BLaER1 (cell line): ENCODE measurements around the gene SH3BGR.

ENCODE experiments used
- H3K27ac ChIP-seq: shearing (Covaris generic); formaldehyde crosslinking; 2 replicates; pipeline ENCODE4 v1.8.1; 2022
- H3K27me3 ChIP-seq: shearing (Covaris generic); formaldehyde crosslinking; 2 replicates; pipeline ENCODE4 v1.8.1; 2022
- H3K36me3 ChIP-seq: shearing (Covaris generic); formaldehyde crosslinking; 2 replicates; pipeline ENCODE4 v1.8.1; 2022
- H3K4me1 ChIP-seq: shearing (Covaris generic); formaldehyde crosslinking; 2 replicates; pipeline ENCODE4 v1.8.1; 2022
- H3K4me2 ChIP-seq: shearing (Covaris generic); formaldehyde crosslinking; 2 replicates; pipeline ENCODE4 v1.8.1; 2022
- H3K4me3 ChIP-seq: shearing (Covaris generic); formaldehyde crosslinking; 2 replicates; pipeline ENCODE4 v1.8.1; 2022
- H3K9ac ChIP-seq: shearing (Covaris generic); formaldehyde crosslinking; 2 replicates; pipeline ENCODE4 v1.8.1; 2022
- H3K9me3 ChIP-seq: shearing (Covaris generic); formaldehyde crosslinking; 2 replicates; pipeline ENCODE4 v1.8.1; 2022
- H4K20me1 ChIP-seq: shearing (Covaris generic); formaldehyde crosslinking; 2 replicates; pipeline ENCODE4 v1.8.1; 2022
- Cebpa-rat ChIP-seq: shearing (Covaris generic); IDR thresholded peaks from 2 replicates; pipeline ENCODE4 v1.8.1; 2022

SH3BGR gene

DNA sequence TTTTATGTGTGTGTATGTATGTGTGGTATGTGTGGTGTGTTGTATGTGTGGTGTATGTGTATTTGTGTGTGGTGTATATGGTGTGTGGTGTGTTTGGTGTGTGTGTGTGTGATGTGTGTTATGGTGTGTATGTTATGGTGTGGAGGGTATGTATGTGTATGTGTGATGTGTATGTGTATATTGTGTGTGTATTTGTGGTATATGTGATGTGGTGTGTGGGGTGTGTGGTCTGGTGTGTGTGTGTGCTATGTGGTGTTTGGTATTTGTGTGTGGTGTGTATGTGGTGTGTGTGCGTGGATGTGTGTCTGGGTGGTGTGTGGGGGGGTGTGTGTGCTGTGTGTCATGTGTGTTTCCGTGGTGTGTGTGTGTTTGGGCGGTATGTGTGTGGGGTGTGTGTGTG, 59.3 kb downstream of the SH3BGR start:
- TF ChIP-seq Cebpa-rat: no peak
- Histone ChIP-seq H3K27me3 (no peaks in the 10 kb centered on the region), H3K9ac (no peak overlapping the region), H3K27ac (no peak overlapping the region), H4K20me1 (no peaks in the 10 kb centered on the region), H3K36me3 (no peaks in the 10 kb centered on the region), H3K4me3 (no peak overlapping the region), H3K9me3 (no peaks in the 10 kb centered on the region), H3K4me2 (no peak overlapping the region), H3K4me1 (no peaks in the 10 kb centered on the region)

- Histone ChIP-seq H4K20me1 (no peaks in the 10 kb centered on the region), H3K36me3 (no peaks in the 10 kb centered on the region), H3K27ac (no peak overlapping the region), H3K4me1 (no peaks in the 10 kb centered on the region), H3K9ac (no peak overlapping the region), H3K27me3 (no peaks in the 10 kb centered on the region), H3K9me3 (no peaks in the 10 kb centered on the region), H3K4me3 (no peak overlapping the region), H3K4me2 (no peak overlapping the region)
- TF ChIP-seq Cebpa-rat: no peak
These were observed 62.0 kb downstream of the SH3BGR start for GRCh38 chr21:39513735-39514134.

GRCh38 chr21:39515684-39516472, 64.1 kb downstream of the SH3BGR start:
- H3K4me1 ChIP-seq: 0 out of 2 replicates have a peak, but pooled peaks cover 5% of the 10 kb centered on the region
- no peak for TF ChIP-seq Cebpa-rat
- H3K27me3 ChIP-seq: no peaks in the 10 kb centered on the region
- no peak overlapping the region for H3K4me2 ChIP-seq
- no peaks in the 10 kb centered on the region for H3K36me3 ChIP-seq
- no peak overlapping the region for H3K27ac ChIP-seq
- H3K9ac ChIP-seq: no peak overlapping the region
- no peaks in the 10 kb centered on the region for H3K9me3 ChIP-seq
- H3K4me3 ChIP-seq: no peak overlapping the region
- H4K20me1 ChIP-seq: no peaks in the 10 kb centered on the region

GRCh38 chr21:39518055-39518846, 66.5 kb downstream of the SH3BGR start:
- Histone ChIP-seq H3K4me3 (no peak overlapping the region), H3K4me2 (no peak overlapping the region), H3K36me3 (no peaks in the 10 kb centered on the region), H4K20me1 (no peaks in the 10 kb centered on the region), H3K27me3 (no peaks in the 10 kb centered on the region), H3K9ac (no peak overlapping the region), H3K4me1 (0 out of 2 replicates have a peak, but pooled peaks cover 5% of the 10 kb centered on the region), H3K27ac (no peak overlapping the region), H3K9me3 (no peaks in the 10 kb centered on the region)
- no peak for TF ChIP-seq Cebpa-rat

- Histone ChIP-seq H3K4me3 (no peak overlapping the region), H3K36me3 (no peaks in the 10 kb centered on the region), H3K9ac (no peak overlapping the region), H3K4me1 (0 out of 2 replicates have a peak, but pooled peaks cover 5% of the 10 kb centered on the region), H3K27ac (no peak overlapping the region), H3K9me3 (no peaks in the 10 kb centered on the region), H4K20me1 (no peaks in the 10 kb centered on the region), H3K27me3 (no peaks in the 10 kb centered on the region), H3K4me2 (no peak overlapping the region)
- TF ChIP-seq Cebpa-rat: no peak
These were observed 67.1 kb downstream of the SH3BGR start for GRCh38 chr21:39518847-39519210.

DNA sequence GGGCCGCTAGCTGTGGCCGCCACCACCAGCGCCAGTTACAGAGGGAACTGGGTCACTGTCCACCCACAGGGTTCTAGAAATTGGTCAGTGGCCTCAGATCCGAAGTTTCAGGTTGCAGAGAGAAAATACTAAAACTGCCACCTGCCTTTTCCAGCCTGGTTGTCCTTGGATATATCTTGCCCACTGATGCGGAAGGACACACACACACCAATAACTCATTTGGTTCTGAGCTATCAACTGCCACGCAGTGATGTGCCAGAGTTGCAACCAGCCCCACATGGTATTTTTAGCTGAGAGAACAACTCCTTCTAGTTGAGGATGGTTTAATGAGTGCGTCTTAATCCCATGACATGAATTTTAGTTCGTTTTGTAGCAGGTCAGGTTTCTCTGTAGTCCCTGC, 68.1 kb downstream of the SH3BGR start:
- Histone ChIP-seq H3K9me3 (no peaks in the 10 kb centered on the region), H3K4me2 (no peak overlapping the region), H4K20me1 (no peaks in the 10 kb centered on the region), H3K4me3 (no peak overlapping the region), H3K4me1 (0 out of 2 replicates have a peak, but pooled peaks cover 5% of the 10 kb centered on the region), H3K9ac (no peak overlapping the region), H3K36me3 (no peaks in the 10 kb centered on the region), H3K27me3 (no peaks in the 10 kb centered on the region), H3K27ac (no peak overlapping the region)
- no peak for TF ChIP-seq Cebpa-rat

GRCh38 chr21:39523399-39523798, 71.6 kb downstream of the SH3BGR start:
- Histone ChIP-seq H3K9me3 (no peaks in the 10 kb centered on the region), H3K4me3 (no peak overlapping the region), H3K4me1 (peaks cover 19% of the 10 kb centered on the region), H3K27me3 (no peaks in the 10 kb centered on the region), H3K4me2 (no peak overlapping the region), H4K20me1 (no peaks in the 10 kb centered on the region), H3K27ac (no peak overlapping the region), H3K9ac (no peak overlapping the region), H3K36me3 (no peaks in the 10 kb centered on the region)
- no peak for TF ChIP-seq Cebpa-rat

GRCh38 chr21:39523915-39524314, 72.1 kb downstream of the SH3BGR start:
- Histone ChIP-seq H3K27me3 (no peaks in the 10 kb centered on the region), H3K4me2 (no peak overlapping the region), H4K20me1 (no peaks in the 10 kb centered on the region), H3K36me3 (no peaks in the 10 kb centered on the region), H3K9ac (no peak overlapping the region), H3K4me1 (peaks cover 21% of the 10 kb centered on the region), H3K9me3 (no peaks in the 10 kb centered on the region), H3K27ac (no peak overlapping the region), H3K4me3 (no peak overlapping the region)
- no peak for TF ChIP-seq Cebpa-rat

DNA sequence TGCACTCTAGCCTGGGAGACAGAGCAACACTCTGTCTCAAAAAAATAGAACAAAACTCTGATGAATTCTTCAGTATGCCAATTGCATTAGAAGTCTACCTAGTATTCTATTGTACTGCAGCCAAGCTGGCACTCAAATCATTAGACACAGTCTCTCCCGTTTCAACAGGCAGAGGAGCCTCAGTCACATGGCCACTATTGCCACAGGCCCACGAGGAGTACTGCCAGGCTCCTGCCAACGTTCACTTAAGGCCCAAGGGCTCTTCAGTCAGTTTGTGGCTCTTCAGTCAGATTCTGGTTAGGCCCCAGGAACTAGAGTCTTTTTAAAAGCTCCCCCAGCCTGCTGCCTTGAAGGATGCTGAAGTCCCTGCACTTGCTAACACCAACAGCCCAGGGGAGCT, 73.4 kb downstream of the SH3BGR start:
- Histone ChIP-seq H3K27ac (no peak overlapping the region), H3K9me3 (no peaks in the 10 kb centered on the region), H3K9ac (no peak overlapping the region), H3K27me3 (no peaks in the 10 kb centered on the region), H3K4me3 (no peak overlapping the region), H3K36me3 (no peaks in the 10 kb centered on the region), H3K4me2 (no peak overlapping the region), H4K20me1 (no peaks in the 10 kb centered on the region), H3K4me1 (peaks cover 16% of the 10 kb centered on the region)
- no peak for TF ChIP-seq Cebpa-rat

- H3K36me3 ChIP-seq: no peaks in the 10 kb centered on the region
- no peak overlapping the region for H3K9ac ChIP-seq
- H3K4me1 ChIP-seq: peaks cover 16% of the 10 kb centered on the region
- H3K27ac ChIP-seq: no peak overlapping the region
- no peak overlapping the region for H3K4me3 ChIP-seq
- no peak for TF ChIP-seq Cebpa-rat
- no peaks in the 10 kb centered on the region for H4K20me1 ChIP-seq
- H3K9me3 ChIP-seq: no peaks in the 10 kb centered on the region
- H3K27me3 ChIP-seq: no peaks in the 10 kb centered on the region
- no peak overlapping the region for H3K4me2 ChIP-seq
These were observed 73.8 kb downstream of the SH3BGR start for GRCh38 chr21:39525601-39526000.
